Measurements from ENCODE around the gene SLFN11.
"Not testable (repeated sequence)": the region's sequence is repeated elsewhere in the genome, so short reads cannot be mapped to it uniquely, and the experiment has no call there.

Gene SLFN11

DNA sequence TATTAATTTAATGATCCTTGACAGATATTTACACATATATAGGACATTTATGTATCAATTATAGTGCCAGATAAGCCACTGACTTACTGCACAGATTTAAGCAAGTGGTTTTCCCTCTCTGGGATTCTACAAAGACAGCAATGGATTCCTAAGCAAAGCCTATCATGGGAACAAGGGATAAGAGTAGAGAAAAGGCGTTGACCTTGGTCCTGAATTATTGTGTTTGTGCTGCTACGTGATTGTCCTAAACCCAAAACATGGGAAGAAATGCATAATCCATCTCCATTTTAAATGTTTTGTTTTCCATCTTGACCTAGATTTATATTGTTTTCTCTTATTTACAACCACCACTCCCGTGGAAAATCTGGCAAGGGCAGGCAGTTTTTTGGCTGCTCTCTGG is 14.0 kb downstream of the SLFN11 start:
- no peak for DNase-seq

DNA sequence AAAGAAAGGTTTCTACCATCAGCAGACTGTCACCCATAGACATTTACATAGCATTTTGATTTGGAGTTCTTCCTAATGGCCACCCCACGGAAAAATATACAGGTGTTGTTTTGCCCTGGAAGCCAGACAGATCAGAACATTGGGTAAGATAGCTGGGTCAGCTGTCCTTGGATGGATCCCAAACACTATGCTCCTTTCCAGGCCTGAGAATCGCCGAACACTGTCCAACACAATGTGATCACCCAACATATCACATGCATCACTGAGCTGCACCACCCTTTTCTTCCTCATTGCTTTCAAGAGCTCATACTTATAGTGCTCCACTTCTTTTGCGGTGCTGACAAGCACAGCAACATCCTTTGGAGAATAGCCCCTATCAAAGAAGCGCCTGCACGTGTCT is 21.1 kb downstream of the SLFN11 start:
- no peak for DNase-seq

DNA sequence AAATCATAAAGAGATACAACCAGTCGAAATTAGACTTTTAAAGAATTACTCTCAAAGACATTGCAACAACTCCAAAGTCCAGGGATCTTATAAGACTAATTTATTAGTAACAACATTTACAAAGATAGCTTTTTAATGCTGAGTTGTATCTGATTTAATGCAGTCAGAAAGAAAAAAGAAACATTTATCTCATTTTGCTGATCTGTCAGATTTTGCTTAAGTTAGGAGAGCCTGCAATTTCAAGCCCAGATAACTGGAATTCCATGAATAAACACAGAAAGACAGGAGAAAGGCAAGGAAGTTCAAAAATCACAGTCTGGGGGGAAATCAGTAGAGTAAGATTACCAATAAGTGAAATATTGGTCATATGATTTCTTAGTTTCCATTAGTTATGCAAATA is 22.9 kb downstream of the SLFN11 start:
- no peak for DNase-seq

DNA sequence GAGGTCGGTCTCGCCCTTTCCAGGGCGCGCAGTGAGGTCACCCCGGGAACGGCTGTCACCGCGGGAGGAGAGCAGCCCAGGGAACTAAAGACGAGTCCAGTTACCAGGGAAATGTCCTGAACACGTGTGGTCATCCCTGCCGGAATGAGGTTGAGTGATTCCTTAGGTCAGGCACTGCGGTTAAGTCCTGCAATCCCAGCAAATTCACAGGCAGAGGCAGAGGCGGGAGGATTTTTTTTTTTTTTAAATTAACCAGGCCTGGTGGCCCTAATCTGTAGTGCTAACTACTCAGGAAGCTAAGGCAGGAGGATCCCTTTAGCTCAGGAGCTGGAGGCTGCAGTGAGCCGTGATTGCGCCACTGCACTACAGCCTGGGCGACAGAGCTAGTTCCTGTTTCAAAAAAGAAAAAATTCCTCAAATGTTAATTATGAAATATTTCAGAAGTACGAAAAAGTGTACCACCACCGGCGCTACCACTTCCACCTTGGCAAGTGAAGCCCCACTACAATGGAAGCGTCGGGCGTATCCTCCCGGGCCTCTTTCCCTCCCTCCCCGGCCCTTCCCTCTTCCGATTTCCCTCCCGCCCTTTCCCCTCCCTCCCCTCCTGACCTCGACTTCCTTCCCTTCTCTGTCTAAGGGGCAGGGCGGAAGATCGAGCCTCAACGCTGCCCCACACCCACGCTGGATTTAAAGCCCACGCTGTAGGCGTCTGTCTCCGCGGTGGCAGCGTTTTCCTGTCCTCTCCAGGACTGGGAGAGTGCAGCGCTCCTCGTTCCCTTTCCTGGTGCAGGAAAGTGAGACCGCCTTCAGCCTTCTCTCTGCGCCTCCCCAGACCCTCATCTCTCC is 27.3 kb downstream of the SLFN11 start:
- peak; percentile 57 for DNase-seq

DNA sequence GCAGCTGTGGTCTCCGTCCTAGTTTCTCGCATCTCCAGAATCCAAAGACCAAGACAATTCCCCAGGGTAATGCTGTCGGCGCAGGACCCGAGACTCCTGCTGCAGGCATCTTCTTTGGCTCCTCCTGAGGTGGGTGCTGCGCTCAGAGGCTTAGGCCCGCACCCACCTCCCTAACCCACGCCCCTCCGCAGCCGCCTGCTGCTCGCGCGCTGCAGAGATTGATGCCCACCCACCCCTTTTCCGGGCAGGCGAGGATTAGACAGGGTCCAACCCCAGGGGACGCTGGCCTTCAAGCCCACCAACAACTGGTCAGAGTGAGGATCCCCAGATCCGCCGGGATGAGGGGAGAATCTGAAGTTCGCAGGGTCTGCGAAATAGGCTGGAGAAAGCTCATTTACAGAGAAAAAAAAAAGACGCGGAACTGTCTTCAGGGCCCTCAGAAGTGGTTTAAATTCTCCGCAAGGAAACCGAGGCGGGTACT is 27.9 kb downstream of the SLFN11 start:
- DNase-seq = no peak

DNA sequence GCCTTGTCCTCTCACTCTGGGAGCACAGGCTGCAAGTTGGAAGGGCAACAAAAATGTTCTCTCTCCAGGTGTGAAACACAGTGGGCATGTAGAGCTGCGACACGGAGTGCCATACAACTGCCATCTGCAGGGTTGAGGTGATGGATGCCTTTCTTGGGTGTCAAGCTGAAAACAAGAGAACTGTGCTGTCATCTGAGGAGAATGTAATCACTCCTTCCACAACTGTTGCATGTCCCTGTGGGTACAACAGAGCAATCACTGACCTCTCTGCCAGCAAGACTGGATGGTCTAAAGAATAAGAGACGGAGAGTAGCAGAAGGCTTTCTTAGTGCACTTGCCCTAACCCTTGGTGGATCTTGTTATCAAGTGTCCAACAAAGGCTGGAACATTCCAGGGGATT is 29.2 kb downstream of the SLFN11 start:
- DNase-seq = no peak

DNA sequence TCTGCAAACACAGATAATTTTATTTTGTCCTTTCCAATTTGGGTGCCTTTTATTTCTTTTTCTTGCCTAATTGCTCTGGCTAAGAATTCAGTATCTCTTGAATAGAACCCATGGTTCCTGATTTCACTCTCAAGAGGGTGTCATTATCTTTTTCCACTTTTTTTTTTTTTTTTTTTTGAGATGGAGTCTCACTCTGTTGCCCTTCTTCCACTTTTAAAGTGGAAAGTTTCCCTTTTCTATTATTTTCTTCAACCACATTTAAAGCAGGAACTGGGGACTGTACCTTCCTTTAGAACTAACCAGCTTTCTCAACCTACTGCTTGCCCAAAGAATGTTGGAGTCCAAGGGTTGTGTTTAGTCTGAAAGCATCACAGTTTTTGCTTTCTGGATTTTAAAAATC is 31.1 kb downstream of the SLFN11 start:
- no peak for DNase-seq

DNA sequence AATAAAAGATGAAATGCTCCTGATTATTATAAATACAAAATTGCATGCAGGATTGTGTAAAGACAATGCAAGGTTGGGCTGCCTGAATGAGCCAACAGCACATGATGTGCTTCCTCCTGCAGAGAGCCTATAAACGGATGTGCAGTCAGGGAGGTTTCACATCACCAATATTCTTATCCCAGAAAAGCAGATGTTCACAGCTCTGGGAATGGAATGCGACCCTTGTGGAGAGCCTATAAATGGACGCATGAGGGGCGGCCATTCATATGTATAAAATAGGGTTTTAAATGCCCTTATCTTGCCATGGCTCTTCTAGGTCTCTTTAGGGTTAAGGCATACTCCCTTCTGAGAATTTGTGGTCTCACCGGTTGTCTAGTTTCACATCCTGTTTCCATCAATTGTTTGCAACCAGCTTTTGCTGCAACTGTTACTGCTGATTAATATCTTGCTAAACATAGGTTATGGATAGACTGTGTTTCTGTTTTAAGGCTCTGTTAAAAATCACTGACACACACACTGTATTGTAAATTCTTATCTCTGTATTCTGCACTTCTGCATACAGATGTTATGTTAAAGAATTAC is 31.9 kb downstream of the SLFN11 start:
- DNase-seq = no peak

DNA sequence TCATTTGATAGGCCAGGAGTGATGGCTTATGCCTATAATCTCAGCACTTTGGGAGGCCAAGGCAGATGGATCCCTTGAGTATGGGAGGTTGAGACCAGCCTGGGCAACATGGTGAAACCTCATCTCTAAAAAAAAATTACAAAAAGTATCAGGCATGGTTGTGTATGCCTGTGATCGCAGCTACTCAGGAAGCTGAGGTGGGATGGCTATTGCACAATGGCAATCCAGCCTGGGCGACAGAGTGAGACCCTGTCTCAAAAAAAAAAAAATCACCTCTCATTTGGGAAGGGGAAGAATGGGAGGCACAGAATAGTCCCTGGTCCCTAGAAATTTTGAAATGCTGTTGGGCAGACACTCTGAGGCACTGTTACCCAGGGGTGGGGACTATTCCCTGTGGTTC is 35.2 kb downstream of the SLFN11 start:
- no peak for DNase-seq

DNA sequence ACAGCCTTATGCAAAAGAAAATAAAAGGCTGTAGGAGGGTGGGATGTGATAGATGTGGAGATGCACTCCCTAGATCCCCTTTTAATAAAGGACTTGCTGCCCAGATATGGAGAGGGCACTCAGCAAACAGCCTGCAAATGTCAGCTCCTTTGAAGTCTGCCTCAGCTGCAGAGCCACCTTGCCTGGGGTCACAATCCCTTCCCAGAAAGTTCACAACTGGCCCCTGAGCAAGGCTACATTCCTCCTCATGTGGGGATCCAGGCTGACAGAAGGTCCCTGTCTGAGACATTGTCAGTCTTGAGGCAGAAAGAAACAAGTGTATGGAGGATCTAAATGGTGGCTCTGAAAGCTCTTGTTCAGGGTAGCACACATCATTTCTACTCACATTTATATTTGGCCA is 36.1 kb downstream of the SLFN11 start:
- DNase-seq = no peak

DNA sequence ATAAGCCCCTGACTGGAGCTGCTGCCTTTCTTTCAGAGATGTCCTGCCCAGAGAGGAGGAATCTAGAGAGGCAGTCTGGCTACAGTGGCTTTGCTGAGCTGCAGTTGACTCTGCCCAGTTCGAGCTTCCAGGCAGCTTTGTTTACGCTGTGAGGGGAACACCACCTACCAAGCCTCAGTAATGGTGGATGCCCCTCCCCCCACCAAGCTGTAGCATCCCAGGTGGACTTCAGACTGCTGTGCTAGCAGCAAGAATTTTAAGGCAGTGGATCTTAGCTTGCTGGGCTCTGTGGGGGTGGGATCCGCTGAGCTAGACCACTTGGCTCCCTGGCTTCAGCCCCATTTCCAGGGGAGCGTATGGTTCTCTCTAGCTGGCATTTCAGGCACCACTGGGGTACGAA is 39.8 kb downstream of the SLFN11 start:
- not testable (repeated sequence) for DNase-seq

DNA sequence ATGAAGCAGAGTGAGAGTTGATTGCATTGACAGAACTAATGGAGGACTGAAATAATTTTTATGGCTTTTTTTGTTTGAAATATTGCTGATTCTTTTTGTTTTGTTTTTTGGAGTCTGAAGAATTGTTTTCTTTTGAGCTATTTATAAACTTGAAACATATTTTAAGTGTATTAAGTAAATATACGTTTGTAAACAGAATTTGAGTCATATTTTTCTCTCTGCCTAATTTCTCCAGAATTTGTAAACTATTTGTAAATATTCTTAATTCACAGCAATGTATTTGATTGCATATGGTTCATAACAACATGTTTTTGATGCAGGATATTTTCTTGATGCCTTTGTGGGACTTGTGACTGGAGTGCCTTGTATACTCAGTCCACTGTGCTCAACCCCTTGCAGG is 50.7 kb downstream of the SLFN11 start:
- no peak for DNase-seq

DNA sequence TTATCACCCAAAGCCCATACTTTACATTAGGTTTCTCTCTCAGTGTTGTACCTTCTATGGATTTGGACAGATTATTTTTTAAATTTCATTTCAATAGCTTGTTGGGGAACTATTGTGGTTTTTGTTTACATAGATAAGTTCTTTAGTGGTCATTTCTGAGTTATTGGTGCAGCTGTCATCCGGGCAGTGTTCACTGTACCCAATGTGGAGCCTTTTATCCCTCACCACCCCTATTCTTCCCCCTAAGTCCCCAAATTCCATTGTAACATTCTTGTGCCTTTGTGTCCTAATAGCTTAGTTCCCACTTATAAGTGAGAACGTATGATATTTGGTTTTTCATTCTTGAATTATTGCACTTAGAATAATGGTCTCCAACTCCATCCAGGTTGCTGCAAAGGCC is 57.5 kb downstream of the SLFN11 start:
- DNase-seq = no peak

DNA sequence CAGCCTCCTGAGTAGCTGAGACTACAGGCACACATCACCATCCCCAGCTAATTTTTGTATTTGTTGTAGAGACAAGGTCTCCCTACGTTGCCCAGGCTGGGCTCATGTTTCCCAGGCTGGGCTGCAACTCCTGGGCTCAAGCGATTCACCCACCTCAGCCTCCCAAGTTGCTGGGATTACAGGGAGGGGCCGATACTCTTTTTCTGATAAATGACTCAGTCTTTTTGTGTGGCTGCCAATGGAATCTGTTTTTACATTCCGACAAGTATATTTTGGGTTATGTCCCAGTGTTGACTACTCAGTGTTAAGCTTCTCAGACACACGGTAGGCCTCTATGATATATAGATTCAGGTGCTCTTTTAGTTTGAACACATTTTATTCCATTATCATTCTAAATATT is 58.1 kb downstream of the SLFN11 start:
- peak; percentile 88 for DNase-seq

DNA sequence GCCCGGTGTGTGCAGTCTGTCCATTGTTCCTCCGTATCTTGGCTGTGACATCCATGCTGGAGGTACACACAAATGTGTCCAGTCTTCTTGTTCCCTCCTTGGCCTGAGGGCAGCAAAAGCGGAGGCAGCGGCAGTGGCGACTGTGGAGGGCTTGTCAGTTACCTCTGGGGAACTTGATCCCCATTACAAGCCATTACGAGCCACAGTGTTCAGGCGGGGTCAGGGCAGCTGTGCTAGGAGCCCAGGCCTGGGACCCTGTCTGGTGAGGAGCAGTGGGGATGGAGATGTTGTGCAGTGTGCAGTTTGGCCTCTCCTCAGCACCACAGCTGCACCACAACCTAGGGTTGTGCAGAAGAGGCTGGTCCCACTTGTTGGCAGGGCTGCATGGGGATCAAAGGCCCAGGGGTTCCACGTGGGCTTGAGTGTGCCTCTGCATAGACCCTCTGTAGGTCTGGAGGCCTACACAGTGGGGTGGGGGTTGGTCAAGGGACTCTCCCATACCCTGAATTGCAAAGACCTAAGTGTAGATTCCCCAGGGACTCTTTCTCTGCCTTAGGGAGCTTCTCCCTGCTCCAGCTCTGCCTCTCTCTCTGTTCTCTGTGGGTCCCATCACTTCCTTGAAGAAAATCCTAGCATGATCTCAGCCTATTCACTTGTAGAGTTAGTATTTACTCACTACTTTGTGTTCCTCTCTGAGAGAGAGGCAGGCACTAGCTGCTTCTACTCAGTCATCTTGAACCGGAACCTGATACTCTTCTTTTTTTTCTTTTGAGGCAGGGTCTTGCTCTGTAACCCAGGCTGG is 58.8 kb downstream of the SLFN11 start:
- DNase-seq = no peak

DNA sequence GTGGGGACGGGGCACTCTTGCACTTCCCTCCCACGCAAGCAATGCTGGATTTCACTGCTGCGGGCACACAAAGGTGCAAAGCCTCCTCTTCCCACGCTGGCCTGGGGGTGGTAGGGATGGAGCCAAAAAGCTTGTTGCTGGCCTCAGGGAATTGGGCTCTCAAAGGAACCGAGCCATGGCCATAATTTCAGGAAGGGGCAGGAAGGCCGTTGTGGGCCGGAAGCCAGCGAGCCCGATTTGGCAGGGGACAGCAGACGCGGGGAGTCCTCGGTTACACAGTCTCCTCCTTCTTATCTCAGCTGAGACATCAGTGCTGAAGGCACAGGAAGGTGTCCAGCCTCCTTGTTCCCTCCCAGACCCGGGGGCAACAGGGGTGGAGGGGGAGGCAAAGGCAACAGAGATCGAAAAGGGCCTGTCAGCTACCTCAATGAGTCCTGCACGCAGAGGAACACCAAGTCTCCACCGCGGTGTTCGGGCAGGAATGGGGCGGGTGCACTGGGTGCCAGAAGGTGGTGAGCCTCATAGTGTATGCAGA is 59.5 kb downstream of the SLFN11 start:
- DNase-seq = no peak

DNA sequence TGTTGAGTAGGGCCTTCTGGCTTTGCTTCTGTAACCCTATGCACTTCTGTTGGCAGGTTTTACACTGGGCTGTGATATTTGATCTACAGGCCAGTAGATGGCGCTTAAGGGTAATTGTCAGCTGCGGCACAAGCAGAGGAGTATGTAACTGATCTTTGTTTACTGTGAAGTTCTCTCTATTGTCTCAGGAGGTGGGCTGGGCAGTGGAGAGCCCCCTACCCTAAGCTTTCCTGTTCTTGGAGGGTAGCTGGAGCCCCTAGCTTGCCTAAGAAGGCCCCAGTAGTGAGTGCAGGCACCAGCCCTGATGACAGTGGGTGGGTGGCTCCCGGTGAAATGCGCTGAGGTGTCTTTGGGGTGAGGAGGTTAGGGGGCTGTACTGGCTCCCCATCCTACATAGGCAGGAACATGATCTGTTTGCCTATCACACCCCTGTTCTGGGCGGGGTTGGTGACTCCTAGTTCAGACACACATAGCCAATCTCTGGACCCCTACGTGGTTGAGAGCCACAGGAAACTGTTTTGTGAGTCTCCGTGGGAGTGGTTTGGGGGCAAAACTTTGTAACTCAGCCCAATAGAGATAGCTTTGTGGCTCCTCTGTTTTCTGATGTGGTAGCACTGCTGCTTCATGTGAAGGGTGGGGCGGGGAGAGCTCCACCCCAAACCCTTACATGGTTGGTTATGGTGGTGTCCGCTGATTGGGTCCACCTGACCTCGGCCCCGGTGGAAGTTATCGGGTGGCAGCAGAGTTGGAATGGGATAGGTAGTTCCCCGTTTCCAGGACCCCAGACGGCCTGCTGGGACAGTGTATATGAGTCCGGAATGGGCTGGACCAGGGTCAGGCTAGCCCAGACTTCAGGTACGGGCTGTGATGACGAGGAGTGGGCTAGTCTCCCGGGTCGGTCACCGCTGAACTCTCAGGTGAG is 60.4 kb downstream of the SLFN11 start:
- peak; percentile 70 for DNase-seq

DNA sequence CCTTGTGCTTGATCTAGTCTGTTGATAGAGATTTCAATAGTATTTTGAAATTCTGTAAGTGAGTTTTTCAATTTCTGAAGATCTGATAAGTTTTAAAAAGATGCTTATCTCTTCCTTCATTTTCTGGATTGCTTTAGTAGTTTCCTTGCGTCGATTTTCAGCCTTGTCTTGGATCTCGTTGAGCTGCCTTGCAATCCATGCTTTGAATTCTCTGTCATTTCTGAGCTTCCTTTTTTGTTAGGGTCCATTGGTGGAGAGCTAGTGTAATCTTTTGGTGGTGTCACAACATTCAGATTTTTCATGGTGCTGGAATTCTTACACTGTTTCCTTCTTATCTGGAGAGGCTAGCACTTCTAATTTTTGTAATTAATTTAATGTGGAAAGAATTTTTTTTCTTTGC is 61.1 kb downstream of the SLFN11 start:
- no peak for DNase-seq

DNA sequence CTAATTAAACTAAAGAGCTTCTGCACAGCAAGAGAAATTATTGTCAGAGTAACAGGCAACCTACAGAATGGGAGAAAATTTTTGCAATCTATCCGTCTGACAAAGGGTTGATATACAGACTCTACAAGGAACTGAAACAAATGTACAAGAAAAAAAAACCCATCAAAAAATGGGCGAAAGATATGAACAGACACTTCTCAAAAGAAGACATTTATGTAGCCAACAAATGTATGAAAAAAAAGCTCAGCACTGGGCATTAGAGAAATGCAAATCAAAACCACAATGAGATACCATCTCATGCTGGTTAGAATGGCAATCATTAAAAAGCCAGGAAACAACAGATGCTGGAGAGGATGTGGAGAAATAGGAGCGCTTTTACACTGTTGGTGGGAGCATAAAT is 64.1 kb downstream of the SLFN11 start:
- not testable (repeated sequence) for DNase-seq
